GM21515 (cell line): ENCODE measurements around the gene AGAP5.

Source experiments
- ATAC-seq: cut with Tn5 transposase; IDR thresholded peaks from one replicate; pipeline ENCODE4 v1.9.1; 2021; ENCODE audit not compliant: unreplicated experiment

Gene AGAP5

DNA sequence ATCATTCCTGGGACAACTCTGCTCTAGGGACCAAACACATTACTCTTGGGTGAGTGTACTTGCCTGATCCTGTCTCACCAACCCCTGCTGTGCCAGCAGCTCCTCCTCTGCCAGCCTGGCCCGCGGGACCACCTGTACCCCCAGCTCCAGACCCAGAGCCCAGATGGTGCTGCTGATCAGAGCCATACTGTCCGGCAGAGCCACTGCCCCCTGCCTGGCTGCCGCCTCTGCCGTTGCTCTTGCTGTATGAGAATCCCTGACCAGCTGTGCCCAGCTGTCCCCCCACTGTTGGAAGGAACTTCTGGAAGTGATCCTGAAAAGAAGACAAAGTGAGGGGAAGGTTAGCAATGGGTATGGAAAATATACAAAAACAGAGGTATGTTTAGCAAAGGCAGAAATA lies 63.5 kb downstream of the AGAP5 start:
- ATAC-seq: no peak

DNA sequence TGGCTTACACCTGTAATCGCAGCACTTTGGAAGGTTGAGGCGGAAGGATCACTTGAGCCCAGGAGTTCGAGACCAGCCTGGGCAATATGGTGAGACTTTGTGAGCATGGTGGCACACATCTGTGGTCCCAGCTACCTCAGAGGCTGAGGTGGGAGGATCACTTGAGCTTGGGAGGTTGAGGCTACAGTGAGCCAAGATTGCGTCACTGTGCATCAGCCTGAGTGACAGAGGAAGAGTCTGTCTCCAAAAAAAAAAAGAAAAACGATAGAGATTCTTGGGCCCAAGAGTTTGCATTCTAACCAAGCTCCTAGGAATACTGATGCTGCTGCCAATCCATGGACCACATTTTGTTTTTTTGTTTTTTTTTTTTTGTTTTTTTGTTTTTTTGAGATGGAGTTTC lies 68.7 kb downstream of the AGAP5 start:
- no peak for ATAC-seq

DNA sequence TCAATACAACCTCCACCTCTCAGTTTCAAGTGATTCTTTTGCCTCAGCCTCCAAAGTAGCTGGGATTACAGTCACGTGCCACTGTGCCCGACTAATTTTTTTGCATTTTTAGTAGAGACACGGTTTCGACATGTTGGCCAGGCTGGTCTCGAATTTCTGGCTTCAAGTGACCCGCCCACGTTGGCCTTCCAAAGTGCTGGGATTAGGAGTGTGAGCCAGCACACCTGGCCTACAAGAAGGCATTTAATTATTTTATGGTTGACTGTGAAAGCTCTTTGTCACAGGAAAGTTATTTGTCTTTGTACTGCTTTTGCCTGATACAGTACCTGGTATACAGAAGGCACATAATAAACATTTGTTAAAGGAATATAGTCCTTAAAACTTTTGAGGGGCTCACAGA lies 69.5 kb downstream of the AGAP5 start:
- no peak for ATAC-seq

DNA sequence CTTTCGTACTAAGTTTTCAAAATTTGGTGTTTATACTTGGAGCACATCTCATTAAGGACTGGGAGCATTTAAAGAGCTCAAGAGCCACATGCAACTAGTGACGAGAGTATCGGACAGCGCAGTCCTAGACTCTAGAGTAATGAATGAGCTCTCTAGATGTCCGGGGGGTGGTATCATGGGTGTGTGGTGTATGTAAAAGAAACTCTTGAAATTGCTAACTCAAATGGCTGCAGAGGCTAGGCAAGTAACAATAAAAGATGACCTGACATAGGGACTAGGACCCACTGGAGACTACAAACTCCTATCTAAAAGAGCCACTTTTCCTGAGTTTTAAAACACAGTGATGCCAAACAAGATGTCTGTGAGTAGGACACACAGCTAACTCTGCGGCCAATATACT lies 70.6 kb downstream of the AGAP5 start:
- no peak for ATAC-seq

DNA sequence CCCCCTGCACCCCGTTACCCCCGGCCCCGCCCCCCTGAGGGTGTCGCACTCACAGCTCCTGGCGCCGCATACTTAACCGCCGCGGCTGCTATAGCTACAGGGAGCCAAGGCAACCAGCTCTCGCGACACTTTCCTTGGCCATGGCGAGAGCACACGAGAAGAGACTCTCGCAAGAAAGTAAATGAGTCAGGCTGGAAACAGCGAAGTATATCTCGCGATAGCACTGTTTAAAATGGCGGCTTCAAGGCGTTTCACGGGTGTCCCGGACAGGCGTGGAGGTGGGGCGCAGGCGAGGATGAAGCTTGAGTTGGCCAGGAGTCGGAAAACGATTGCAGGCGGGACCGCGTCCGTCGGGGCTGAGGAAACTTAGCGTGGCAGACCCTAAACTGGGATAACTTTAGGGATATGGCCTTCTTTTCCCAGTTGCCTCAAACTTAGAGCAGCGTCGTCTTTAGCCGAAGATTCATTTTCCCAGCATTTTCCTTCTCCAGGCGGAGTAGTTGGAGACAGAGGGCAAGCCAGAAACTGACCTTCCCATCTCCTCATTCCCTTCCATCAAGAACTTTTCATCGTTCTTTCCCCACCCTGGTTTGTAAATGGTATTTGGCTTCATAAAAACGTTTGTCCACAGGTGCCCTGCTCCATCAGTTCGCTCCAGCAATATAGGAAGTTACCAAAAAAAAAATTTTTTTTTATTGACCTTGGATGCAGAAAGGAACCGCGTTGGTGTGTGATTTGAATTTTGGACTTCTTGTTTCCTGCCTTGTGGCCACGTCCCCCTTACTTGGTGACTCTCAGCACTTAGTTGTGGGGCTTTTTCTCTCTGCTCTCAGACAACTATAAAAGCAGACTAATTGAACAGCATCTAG lies 71.8 kb downstream of the AGAP5 start:
- peak; percentile 94 for ATAC-seq

DNA sequence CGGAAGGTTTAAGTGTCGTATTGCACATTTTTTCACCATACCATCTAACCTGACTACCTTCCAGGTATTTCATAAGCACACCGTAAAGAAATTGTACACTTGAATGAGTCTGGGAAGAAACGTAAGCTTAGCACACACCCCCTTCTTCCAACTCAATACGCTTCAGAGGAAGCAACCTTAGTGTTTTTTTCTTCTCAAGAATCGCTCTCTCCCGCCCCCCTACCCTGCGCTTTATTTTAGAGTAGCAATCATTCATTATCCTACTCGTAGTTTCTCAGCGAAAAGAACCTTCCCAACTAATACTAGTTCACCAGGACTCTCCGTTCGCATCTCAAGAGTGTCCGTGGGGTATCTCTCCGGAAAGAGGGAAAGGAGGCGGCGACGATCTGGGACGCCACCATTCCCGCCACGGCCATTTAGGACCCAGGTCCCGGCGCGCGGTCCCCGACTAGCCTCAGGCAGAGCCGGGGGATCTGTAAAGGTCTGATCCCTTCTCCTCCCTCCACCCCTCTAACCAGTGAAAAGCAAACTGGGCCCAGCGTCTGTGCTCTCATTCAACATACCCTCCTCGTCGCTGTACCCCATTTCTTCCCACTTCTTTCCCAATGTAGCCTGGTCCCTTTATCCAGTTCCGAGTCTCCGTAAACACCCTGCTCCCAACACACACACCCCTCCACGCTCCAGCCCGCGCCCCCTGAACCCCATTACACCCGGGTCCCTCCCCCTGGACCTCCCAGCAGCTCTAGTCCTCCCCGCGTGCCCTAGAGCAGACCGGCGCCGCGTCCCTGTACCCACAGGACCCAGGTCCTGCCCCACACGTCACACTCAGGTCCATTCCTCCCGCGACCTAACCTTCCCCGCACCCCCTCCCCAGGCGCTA lies 72.7 kb downstream of the AGAP5 start:
- ATAC-seq: peak; percentile 43
